ENCODE results near the gene DDX51. TPM values are rescaled to one million over a fixed set of nuclear protein-coding genes. Genes with fewer than 3 reads are reported as not detected.
"Not testable (repeated sequence)": the region's sequence is repeated elsewhere in the genome, so short reads cannot be mapped to it uniquely, and the experiment has no call there.

The DDX51 gene
- polyA plus RNA-seq, 4 donors: 15.7 to 19.7 (median 16.5) TPM

GRCh38 chr12:132143336-132144071, 615 bp downstream of the DDX51 start:
- DNase-seq (ENCODE audit: low read depth in 4 of 4, low spot score in 3 of 4): no peak

DNA sequence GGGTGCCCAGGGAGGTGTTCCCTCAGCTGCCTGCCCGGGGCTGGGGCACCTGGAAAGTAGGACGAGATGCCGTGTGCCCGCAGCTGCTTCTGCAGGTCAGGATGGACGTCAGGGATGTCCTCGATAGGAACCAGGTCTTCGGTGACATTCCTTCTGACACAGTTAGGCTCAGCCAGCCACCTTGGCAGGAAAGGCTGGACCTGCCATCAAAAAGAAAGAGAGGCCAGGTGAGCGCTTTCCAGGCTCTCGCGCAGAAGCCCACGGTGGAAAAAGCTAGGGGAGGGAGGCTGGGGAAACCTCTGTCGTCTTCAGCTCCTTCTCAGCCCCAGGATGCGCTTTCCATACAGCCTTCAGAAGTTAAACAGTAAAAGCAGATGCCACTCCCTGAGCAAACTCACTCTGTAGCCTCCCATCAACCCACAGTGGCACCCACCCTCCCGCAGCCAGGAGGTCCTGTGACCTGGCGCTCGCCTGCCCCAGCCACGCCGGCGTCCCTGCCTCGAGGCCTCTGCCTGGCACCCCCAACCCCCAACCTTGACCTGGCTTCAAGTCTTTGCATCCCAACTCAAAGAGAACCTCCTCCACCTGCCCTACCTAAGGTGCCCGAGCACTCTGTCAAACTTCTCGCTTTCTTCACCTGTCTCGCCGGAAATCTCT, 1.3 kb downstream of the DDX51 start:
- no peak for DNase-seq (ENCODE audit: low read depth in 4 of 4, low spot score in 3 of 4)

- no peak for DNase-seq (ENCODE audit: low read depth in 4 of 4, low spot score in 3 of 4)
Observed at GRCh38 chr12:132141976-132142678, 2.0 kb downstream of the DDX51 start.

GRCh38 chr12:132140918-132141841, 2.9 kb downstream of the DDX51 start:
- DNase-seq (ENCODE audit: low read depth in 4 of 4, low spot score in 3 of 4): no peak

DNA sequence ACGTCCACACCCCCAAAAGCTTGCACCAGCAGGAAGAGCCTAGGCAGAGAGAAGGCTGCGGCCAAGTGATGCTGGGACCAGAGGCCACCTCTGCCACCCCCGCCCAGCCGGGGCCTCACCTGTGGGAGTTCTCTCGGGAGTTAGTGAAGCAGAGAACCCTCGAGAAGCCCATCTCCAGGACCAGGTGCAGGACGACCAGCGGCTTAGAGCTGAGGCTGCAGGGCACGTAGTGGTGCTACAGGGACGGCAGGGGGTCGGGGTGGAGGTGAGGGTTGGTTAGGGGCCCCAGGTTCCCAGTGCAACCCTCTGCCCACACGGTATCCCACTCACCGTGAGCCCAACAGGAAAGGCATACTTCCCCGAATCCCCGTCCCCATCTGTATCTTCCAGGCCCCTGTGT, 3.6 kb downstream of the DDX51 start:
- DNase-seq (ENCODE audit: low read depth in 4 of 4, low spot score in 3 of 4): no peak

- DNase-seq (ENCODE audit: low read depth in 4 of 4, low spot score in 3 of 4): no peak
Observed at GRCh38 chr12:132139912-132140311, 4.2 kb downstream of the DDX51 start.

- no peak for DNase-seq (ENCODE audit: low read depth in 4 of 4, low spot score in 3 of 4)
Observed at GRCh38 chr12:132138941-132139871, 4.9 kb downstream of the DDX51 start.

DNA sequence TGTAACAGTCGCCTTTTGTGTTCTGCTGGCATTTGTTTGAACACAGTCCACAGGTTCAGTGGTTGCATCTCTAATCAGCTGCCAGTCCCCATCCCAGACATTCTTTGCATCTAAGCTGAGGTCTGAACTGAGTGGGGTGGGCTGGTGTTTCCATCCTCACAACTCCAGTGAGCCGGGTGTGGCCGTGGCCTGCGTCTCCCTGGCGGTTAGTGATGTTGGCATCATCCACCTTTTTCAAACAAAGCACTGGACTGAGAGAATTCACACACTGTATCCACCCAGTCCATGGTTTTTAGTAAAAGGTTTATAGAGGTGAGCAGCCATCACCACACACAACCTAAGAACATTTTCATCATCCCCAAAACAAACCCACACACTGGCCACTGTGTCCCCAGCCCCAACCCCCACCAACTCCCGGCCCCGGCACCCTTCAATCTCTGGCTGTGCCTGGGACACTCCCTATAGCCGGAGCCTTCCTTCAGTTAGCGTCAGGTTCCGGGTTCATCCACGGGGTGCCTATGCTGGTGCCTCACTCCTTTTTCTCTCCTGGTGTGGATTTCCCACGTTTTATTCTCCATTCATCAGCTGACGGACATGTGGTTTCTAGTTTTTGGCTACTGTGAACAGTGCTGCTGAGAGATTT, 6.5 kb downstream of the DDX51 start:
- DNase-seq (ENCODE audit: low read depth in 4 of 4, low spot score in 3 of 4): no peak

DNA sequence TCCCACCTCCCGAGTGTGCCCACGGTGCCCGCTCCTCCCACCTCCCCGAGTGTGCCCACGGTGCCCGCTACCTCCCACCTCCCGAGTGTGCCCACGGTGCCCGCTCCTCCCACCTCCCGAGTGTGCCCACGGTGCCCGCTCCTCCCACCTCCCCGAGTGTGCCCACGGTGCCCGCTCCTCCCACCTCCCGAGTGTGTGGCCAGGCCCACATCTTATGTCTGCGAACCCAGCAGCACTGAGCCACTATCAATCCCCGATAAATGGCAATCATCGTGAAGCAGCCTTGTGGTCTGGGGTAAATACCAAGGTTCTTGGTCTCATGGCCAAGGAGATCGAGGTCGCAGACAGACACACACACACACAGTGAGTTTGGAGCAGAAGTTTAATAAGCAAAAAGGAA, 7.9 kb downstream of the DDX51 start:
- not testable (repeated sequence) for DNase-seq (ENCODE audit: low read depth in 4 of 4, low spot score in 3 of 4)

DNA sequence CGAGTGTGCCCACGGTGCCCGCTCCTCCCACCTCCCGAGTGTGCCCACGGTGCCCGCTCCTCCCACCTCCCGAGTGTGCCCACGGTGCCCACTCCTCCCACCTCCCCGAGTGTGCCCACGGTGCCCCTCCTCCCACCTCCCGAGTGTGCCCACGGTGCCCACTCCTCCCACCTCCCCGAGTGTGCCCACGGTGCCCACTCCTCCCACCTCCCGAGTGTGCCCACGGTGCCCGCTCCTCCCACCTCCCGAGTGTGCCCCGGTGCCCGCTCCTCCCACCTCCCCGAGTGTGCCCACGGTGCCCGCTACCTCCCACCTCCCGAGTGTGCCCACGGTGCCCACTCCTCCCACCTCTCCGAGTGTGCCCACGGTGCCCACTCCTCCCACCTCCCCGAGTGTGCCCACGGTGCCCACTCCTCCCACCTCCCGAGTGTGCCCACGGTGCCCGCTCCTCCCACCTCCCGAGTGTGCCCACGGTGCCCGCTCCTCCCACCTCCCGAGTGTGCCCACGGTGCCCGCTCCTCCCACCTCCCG, 9.4 kb downstream of the DDX51 start:
- DNase-seq (ENCODE audit: low read depth in 4 of 4, low spot score in 3 of 4): not testable (repeated sequence)

- DNase-seq (ENCODE audit: low read depth in 4 of 4, low spot score in 3 of 4): no peak
Observed at GRCh38 chr12:132133952-132134652, 10.0 kb downstream of the DDX51 start.

GRCh38 chr12:132132609-132133430, 11.3 kb downstream of the DDX51 start:
- no peak for DNase-seq (ENCODE audit: low read depth in 4 of 4, low spot score in 3 of 4)

- no peak for DNase-seq (ENCODE audit: low read depth in 4 of 4, low spot score in 3 of 4)
Observed at GRCh38 chr12:132131952-132132351, 12.2 kb downstream of the DDX51 start.

DNA sequence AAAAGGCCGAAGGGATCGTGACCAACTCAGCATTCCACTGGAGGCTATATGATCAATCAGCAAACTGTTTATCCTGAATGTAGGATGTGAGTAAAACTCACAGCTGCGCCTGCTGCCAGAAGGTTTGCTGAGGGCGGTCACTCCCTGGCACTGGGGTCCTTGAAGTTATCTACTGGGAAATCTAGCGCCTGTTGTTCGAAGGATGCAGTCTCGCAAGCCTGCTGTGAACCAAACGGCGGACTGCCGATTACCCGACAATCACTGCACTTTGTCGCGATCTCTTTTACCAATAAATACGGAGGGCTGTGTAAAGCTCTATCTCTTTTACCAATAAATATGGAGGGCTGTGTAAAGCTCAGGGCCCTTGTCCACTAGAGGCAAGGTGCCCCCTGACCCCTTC, 12.9 kb downstream of the DDX51 start:
- DNase-seq (ENCODE audit: low read depth in 4 of 4, low spot score in 3 of 4): no peak

- no peak for DNase-seq (ENCODE audit: low read depth in 4 of 4, low spot score in 3 of 4)
Observed at GRCh38 chr12:132130690-132131089, 13.4 kb downstream of the DDX51 start.

DNA sequence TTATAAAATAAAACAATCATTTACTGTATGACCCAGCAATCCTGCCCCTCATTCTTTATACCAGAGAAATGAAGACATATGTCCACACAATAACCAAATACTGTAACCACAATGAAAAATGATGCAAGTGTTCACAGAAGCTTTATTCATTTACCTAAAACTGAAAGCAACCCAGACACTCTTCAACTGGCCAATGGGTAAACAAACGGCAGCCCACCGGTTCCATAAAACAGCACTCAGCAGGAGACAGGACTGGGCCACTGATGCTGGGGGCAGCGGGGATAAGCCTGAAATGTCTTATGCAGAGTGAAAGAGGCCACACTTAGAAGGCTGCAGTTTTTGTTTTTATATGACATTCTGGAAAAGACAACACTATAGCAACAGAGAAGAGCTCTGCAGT, 15.1 kb downstream of the DDX51 start:
- no peak for DNase-seq (ENCODE audit: low read depth in 4 of 4, low spot score in 3 of 4)

- no peak for DNase-seq (ENCODE audit: low read depth in 4 of 4, low spot score in 3 of 4)
Observed at GRCh38 chr12:132127041-132127440, 17.1 kb downstream of the DDX51 start.

Data from right renal pelvis (tissue), 4 donors.